ENCODE measurements around the gene EPB41L2.
"Not testable (repeated sequence)": the region's sequence is repeated elsewhere in the genome, so short reads cannot be mapped to it uniquely, and the experiment has no call there.

The EPB41L2 gene

GRCh38 chr6:130827247-130828149, 235.5 kb downstream of the EPB41L2 start, which contains the start of gene SMLR1:
TSS of gene SMLR1 (plus strand) at chr6:130827406. CDS start at chr6:130827414, 8 bp downstream.
- DNase-seq: no peak

DNA sequence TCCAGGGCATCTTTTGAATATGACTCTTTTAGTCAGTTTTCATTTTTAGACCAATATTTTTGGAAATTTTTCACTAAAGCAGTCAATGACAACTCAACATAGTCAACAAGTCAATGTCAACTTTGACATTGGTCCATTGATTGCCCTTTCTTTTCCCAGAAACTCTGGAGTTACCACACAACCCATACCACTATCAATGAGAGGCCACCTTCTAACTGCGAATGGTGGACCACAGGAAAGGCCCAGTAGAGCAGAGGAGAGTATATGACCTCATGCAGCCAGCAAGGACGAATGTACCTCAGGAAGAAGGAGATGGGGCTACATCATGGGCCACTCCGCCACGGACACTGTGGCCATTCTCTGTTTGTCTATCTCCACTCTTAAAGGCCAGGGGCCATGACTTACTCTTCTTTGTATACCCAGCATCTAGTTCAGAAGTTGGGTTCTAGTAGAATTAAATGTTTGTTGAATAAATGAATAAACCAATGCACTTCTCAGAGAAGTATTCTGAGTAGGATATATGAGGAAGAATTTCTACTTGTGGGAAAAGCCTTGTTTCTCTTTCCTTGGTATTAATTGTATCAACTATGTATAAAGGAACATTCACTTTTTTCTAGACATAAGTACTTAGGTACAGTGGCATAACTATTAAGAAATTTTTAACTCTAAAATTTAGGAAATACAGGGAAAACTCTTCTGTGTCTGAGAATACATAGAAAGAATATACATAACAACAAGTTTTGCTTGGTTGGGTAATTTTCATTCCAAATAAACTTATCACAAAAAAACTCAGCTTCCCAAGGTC, 236.4 kb downstream of the EPB41L2 start:
- DNase-seq: no peak

GRCh38 chr6:130825772-130826441, 237.1 kb downstream of the EPB41L2 start:
- peak in 1 of 3 experiments; percentile 16 for DNase-seq

DNA sequence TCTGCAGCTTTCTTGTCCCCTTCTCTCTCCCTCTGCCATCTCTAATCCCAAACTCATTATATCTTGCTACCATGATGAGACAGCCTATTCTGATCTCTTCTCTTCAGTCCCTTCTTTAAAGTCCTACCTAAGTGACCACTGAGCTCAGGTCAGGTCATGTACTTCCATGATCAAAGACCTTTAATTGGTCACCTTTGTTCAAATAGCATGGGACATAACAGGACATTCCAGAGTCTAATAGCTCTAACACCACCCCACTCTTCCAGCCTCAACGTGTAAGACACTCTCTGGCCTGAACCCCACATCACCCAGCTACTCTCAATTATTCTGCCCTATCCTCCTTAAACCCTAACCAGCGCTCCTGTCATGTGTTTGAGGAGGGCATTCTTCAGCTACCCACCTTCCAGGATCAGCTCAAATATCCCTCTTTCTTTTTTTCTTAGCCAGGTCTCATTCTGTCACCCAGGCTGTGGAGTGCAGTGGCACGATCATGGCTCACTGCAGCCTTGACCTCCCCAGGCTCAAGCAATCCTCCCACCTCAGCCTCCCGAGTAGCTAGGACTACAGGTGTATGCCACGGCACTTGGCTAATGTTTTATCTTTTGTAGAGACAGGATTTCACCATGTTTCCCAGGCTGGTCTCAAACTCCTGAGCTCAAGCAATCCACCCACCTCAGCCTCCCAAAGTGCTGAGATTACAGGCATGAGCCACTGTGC, 237.9 kb downstream of the EPB41L2 start:
- no peak for DNase-seq

- no peak for DNase-seq
Observed at GRCh38 chr6:130822736-130823135, 240.3 kb downstream of the EPB41L2 start.

DNA sequence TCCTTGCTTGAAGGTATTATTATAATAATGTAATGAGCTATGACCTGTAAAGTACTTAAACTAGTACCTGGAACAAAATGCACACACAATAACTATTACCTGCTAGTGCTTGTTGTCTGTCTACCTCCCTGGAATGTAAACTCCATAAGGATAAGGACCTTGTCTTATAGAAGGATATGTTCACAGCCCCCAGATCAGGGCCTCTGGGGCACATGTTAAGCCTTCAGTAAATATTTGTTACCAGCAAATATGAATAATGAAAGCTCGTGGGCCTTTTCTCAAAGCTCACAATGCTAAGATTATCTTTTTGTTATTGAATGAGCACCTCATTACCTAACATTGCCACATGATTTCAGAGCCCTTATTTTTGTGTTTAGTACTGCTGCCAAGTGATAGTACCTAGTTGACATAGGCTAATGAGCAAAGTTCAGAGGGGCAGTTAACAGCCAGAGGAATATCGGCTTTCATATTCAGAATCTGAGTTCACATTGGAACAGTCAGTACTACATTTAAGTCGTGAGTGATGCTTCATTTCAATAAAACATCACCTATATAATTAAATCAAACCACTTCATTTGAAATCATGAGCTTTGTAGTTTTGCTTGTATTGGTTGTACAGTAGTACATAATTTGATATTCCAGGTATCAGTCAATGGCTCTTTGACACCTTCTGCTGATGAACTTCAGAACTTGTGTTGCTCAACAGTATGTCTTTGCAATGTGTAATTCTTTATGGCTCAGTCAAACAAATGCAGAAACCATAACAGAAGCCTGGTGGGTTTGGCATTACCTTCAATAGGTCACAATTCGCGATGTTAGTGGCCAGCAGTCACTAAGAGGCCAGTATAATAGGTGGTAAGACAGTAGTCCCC, 247.6 kb downstream of the EPB41L2 start:
- DNase-seq: peak in 1 of 3 experiments; percentile 12

- DNase-seq: no peak
Observed at GRCh38 chr6:130814506-130814905, 248.5 kb downstream of the EPB41L2 start.

DNA sequence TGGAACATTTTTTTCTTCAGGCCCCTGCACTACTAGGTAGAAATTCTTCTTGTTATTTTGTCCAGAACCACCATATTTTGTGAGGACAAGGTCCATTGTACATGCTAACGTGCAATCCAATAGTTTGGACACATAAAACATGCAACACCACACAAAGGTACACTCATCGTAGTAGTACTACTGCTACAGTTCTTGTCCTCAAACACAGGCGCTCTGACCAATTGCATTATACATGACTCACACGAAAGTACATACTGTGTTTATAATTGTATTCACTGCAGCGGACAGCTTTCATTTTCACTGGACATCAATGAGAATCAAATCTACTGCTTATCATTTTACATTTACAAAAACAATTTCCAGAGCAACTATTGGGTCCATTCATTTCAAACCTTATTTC, 251.1 kb downstream of the EPB41L2 start:
- DNase-seq: peak in 1 of 3 experiments; percentile 8

- peak in 1 of 3 experiments; percentile 17 for DNase-seq
Observed at GRCh38 chr6:130810307-130811030, 252.6 kb downstream of the EPB41L2 start.

GRCh38 chr6:130801368-130801767, 261.7 kb downstream of the EPB41L2 start:
- DNase-seq: not testable (repeated sequence)

DNA sequence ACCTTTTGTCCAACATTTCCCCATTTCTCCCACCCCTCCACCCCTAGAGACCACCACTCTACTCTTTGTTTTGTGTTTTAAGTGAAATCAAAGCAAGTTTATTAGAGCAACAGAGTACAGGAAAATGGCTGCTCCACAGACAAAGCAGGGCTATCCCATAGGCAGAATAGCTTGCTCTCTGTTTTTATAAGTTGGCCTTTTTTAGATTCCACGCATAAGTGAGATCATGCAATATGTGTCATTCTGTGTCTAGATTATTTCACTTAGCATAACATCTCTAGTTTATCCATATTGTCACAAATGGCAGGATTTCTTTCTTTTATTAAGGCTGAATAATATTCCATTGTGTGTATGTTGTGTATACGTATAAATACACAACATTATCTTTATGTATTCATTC, 266.0 kb downstream of the EPB41L2 start:
- no peak for DNase-seq

DNA sequence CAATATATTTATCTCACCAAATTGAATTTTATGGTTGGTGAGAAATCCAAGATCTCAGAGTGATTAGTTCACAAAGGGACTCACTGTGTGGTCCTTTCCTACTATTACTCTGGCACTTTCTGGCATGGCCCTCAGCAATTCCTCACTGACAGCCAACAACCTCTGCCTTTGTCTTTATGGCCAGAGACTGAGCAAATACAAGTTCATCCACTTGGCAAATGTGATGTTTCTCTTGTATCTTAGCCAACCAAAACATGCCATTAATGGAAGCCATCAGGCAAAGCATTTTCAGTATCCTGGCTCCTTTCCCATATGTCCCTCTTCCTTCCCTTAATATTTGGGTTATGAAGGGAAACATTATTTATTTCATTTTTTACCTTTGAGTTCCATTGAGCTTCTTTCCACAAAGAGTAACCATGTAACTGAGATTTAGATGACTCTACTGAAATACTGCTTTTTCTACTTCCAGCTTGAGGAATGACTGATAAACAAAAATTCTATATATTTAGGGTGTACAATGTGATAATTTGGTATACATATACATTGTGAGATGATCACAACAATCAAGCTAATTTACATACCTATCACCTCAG, 266.6 kb downstream of the EPB41L2 start:
- DNase-seq: no peak

DNA sequence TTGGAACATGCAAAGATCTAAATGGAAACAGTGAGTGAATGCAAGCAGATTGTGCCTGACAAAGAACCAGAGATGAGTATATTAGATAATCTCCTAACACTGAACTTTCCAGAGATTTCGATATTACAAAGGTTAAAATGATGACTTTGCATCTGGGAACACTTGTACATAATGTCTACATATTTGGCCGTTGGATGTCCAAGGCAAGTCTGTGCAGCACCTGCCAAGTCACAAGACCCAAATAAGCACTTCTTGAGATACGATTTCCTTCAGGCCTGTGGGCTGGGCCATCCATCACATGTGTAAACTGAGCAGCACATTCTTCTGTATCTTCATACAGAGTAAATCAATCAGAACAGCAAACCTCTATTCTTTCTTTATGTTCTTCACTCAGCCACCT, 268.3 kb downstream of the EPB41L2 start:
- peak in 1 of 3 experiments; percentile 6 for DNase-seq

GRCh38 chr6:130794010-130794697, 268.9 kb downstream of the EPB41L2 start:
- no peak for DNase-seq
